Calu3 (cell line): ENCODE results near the gene XRCC5. TPM values are rescaled to one million over a fixed set of nuclear protein-coding genes. Genes with fewer than 3 reads are reported as not detected.
A peak's percentile ranks its signal among the peaks of the same experiment; 100 is the strongest.

Experiments
- BruUV-seq: library from RNA; stranded (reverse); fragments of 400-500 nt; replicated peaks from 2 replicates; lab custom pipeline; 2021; lab: Mats Ljungman, UMichigan
- CTCF ChIA-PET: fragments of 300-600 bp; sonication (Branson Sonifier 250); formaldehyde crosslinking; loops from one replicate; lab custom pipeline; 2022; ENCODE audit warnings: antibody characterized with exemption; lab: Charles Lee
- DNase-seq: peaks from one replicate; pipeline ENCODE4 v3.0.0; 2022
- H3K27ac Mint-ChIP-seq: one replicate; pipeline ENCODE4 v1.8.0; 2022; ENCODE audit warnings: mixed read lengths; ENCODE audit not compliant: unreplicated experiment
- H3K27me3 Mint-ChIP-seq: one replicate; pipeline ENCODE4 v1.8.0; 2022; ENCODE audit warnings: mixed read lengths; ENCODE audit not compliant: unreplicated experiment
- H3K36me3 Mint-ChIP-seq: one replicate; pipeline ENCODE4 v1.8.0; 2022; ENCODE audit warnings: mild to moderate bottlenecking, moderate library complexity, mixed read lengths; ENCODE audit not compliant: insufficient read depth, unreplicated experiment
- H3K4me1 Mint-ChIP-seq: one replicate; pipeline ENCODE4 v1.8.0; 2022; ENCODE audit warnings: mild to moderate bottlenecking, low read depth, mixed read lengths; ENCODE audit not compliant: unreplicated experiment
- H3K4me3 Mint-ChIP-seq: one replicate; pipeline ENCODE4 v1.8.0; 2022; ENCODE audit warnings: mild to moderate bottlenecking, low read depth, moderate library complexity, mixed read lengths; ENCODE audit not compliant: unreplicated experiment
- H3K9me3 Mint-ChIP-seq: one replicate; pipeline ENCODE4 v1.8.0; 2022; ENCODE audit warnings: low read depth, mixed read lengths; ENCODE audit not compliant: unreplicated experiment
- CTCF ChIP-seq: fragments of 200-600 bp; IDR thresholded peaks from one replicate; pipeline ENCODE4 v1.8.0; 2022; ENCODE audit warnings: antibody characterized with exemption; ENCODE audit not compliant: unreplicated experiment
- intact Hi-C: fragments of 100-400 bp; cut with micrococcal nuclease; formaldehyde crosslinking; loops from one replicate; pipeline ENCODE4 v1.10.0; 2022; ENCODE audit not compliant: unreplicated experiment
- total RNA-seq: library from RNA; stranded (reverse); gene quantifications from 2 replicates; pipeline ENCODE4 v1.2.3, GENCODE V29; 2022

XRCC5 gene
- total RNA-seq, 1 experiment from 2014 or later = 313 TPM

DNA sequence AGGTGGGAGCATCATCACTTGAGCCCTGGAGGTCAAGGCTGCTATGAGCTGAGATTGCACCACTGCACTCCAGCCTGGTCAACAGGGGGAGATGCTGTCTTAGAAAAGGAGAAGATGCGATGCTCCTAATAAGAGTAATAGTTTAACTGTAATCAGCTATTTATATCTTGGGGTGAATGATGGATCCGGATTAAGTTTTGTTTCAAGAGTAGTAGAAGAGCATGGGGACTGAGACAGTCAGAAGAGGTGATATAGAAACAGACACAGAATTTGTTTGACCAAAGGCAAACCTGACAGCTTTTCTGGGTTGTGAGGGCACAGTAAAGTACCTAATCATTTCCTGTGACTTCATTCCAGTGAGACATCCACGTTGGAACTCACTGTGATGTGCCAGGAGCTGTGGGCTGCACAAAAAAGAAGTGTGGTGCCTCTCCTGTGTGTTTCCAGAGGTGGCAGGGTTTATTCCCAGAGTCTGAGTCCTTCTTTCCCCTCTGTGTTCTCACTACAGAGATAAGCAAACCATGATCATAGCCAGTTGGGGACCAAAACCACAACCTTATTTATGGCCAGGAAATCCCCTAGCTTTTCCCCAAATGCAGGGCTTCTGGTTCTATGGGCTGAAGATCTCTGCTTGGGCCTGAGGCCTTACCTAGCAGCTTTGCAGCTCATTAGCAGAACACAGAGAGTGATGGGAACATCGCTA lies 113.7 kb downstream of the XRCC5 start:
- intact Hi-C loops = loop anchor here (5.0 kb wide), 1 partner anchor 180 kb away; no protein-coding TSS in a partner anchor
- DNase-seq = no peak
- Mint-ChIP-seq H3K4me1 (peaks cover 15% of the 10 kb centered on the region), H3K27ac (peak overlapping the region; percentile 9), H3K4me3 (no peak overlapping the region), H3K9me3 (no peaks in the 10 kb centered on the region), H3K27me3 (no peaks in the 10 kb centered on the region), H3K36me3 (peaks cover 14% of the 10 kb centered on the region)
- CTCF ChIA-PET = interaction anchor here (0.6 kb wide), 1 partner anchor 9 kb away, joined by 6 read pairs; no protein-coding TSS in a partner anchor
- TF ChIP-seq CTCF = no peak
- no TSS peak for BruUV-seq

GRCh38 chr2:216224388-216224787 lies 115.2 kb downstream of the XRCC5 start:
- Mint-ChIP-seq H3K9me3 (peaks cover 4% of the 10 kb centered on the region), H3K4me1 (peaks cover 15% of the 10 kb centered on the region), H3K4me3 (no peak overlapping the region), H3K27me3 (no peaks in the 10 kb centered on the region), H3K27ac (no peak overlapping the region), H3K36me3 (peaks cover 8% of the 10 kb centered on the region)
- no peak for DNase-seq
- TF ChIP-seq CTCF = no peak
- intact Hi-C loops = loop anchor here (5.0 kb wide), 1 partner anchor 178 kb away; no protein-coding TSS in a partner anchor
- BruUV-seq = no TSS peak
- CTCF ChIA-PET = no interaction called here

DNA sequence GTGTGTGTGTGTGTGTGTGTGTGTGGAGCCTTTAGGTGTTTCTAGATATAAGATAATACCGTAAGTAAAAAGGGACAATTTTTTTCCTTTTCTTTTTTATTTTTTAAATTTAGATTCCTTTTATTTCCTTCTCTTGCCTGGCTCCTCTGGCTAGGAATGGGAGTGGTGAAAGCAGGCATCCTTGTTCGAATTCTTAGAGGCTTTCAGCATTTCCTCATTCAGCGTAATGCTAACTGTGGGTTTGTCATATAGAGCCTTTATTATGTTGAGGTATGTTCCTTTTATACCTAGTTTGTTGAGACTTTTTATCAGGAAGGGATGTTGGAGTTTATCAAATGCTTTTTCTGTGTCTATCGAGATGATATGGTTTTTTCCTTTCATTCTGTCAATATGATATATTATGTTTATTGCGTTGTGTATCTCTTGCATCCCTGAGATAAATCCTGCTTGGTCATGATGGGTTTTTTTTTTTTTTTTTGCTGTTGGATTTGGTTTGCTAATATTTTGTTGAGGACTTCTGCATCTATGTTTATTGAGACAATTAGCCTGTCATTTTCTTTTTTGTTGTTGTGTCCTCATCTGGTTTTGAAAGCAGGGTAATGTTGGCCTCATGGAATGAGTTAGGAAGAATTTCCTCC lies 120.2 kb downstream of the XRCC5 start:
- DNase-seq = no peak
- Mint-ChIP-seq H3K36me3 (no peaks in the 10 kb centered on the region), H3K9me3 (peaks cover 9% of the 10 kb centered on the region), H3K27ac (no peak overlapping the region), H3K27me3 (no peaks in the 10 kb centered on the region), H3K4me1 (no peaks in the 10 kb centered on the region), H3K4me3 (no peak overlapping the region)
- intact Hi-C loops = no loop called here
- TF ChIP-seq CTCF = no peak
- CTCF ChIA-PET = no interaction called here
- no TSS peak for BruUV-seq

DNA sequence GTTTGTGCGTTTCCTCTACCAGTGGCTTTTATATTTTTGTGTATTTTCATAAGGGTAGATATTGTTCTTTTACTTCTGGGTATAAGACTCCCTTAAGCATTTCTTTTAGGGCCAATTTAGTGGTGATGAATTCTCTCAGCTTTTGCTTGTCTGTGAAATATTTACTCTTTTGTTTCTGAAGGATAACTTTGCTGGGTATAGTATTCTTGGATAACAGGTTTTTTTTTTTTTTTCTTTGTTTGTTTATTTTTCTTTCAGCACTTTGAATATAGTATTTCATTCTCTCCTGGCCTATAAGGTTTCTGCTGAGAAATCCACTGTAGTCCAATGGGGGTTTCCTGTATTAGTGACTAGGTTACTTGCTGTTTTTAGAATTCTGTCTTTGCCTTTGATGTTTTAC lies 122.7 kb downstream of the XRCC5 start:
- H3K27ac Mint-ChIP-seq = no peak overlapping the region
- CTCF ChIA-PET = interaction anchor here (0.6 kb wide), 1 partner anchor 9 kb away, joined by 6 read pairs; no protein-coding TSS in a partner anchor

More for the DNA sequence above, 122.7 kb downstream of the XRCC5 start:
- DNase-seq = no peak
- H3K4me3 Mint-ChIP-seq = no peak overlapping the region
- no peaks in the 10 kb centered on the region for H3K4me1 Mint-ChIP-seq
- intact Hi-C loops = no loop called here
- H3K9me3 Mint-ChIP-seq = peaks cover 9% of the 10 kb centered on the region
- H3K36me3 Mint-ChIP-seq = no peaks in the 10 kb centered on the region
- no TSS peak for BruUV-seq
- TF ChIP-seq CTCF = no peak
- no peaks in the 10 kb centered on the region for H3K27me3 Mint-ChIP-seq
